Choroid plexus epithelial cell (primary cell): Measurements from ENCODE around the gene ZNF367.

Experiments used
- DNase-seq: peaks from one replicate; pipeline ENCODE4 v3.0.0-alpha.2; 2010; ENCODE audit warnings: low read depth
- H3K4me3 ChIP-seq: 2 replicates; pipeline ENCODE4 v1.5.1; 2011; ENCODE audit warnings: low read depth, mild to moderate bottlenecking, control low read depth, low read length, moderate library complexity
- CTCF ChIP-seq: conservative IDR thresholded peaks from 2 replicates; pipeline ENCODE4 v1.5.1; 2011; ENCODE audit warnings: low read depth, mild to moderate bottlenecking, control low read depth, inconsistent platforms, low read length, moderate library complexity

ZNF367 gene

GRCh38 chr9:96459268-96460007, 41.3 kb upstream of the ZNF367 start:
- no peak for DNase-seq
- TF ChIP-seq CTCF: no peak
- H3K4me3 ChIP-seq: no peak overlapping the region

- no peak for TF ChIP-seq CTCF
- H3K4me3 ChIP-seq: no peak overlapping the region
- no peak for DNase-seq
Measured at GRCh38 chr9:96458226-96458625, 40.1 kb upstream of the ZNF367 start.

GRCh38 chr9:96457266-96457665, 39.1 kb upstream of the ZNF367 start:
- peak; percentile 39 for DNase-seq
- H3K4me3 ChIP-seq: no peak overlapping the region
- no peak for TF ChIP-seq CTCF

GRCh38 chr9:96453625-96454024, 35.5 kb upstream of the ZNF367 start:
- TF ChIP-seq CTCF: peak; percentile 87
- H3K4me3 ChIP-seq: no peak overlapping the region
- peak; percentile 77 for DNase-seq

- DNase-seq: peak; percentile 80
- H3K4me3 ChIP-seq: peak overlapping the region; percentile 77
- no peak for TF ChIP-seq CTCF
Measured at GRCh38 chr9:96450613-96451528, 32.7 kb upstream of the ZNF367 start.

GRCh38 chr9:96449845-96450612, 31.9 kb upstream of the ZNF367 start, which contains the start of gene HABP4:
TSS of gene HABP4 (plus strand) at chr9:96450169. CDS start at chr9:96450280, 111 bp downstream.
- H3K4me3 ChIP-seq: peak within 1 kb of the TSS; percentile 77

More at GRCh38 chr9:96449845-96450612, 31.9 kb upstream of the ZNF367 start, which contains the start of gene HABP4:
- TF ChIP-seq CTCF: no peak
- peak; percentile 95 for DNase-seq
